GM12801 (cell line): ENCODE results near the gene TMEM117.

ENCODE experiments used
- CTCF ChIP-seq: IDR thresholded peaks from one replicate; pipeline ENCODE4 v1.5.1; 2011; ENCODE audit warnings: control low read depth; ENCODE audit not compliant: insufficient read length; ENCODE audit errors: extremely low read depth

Gene TMEM117

GRCh38 chr12:43805860-43806736 lies 29.8 kb upstream of the TMEM117 start, which contains the start of gene TWF1:
TWF1 (minus strand) TSS chr12:43806317; CDS start chr12:43806245, 72 bp downstream.
- TF ChIP-seq CTCF = no peak

- no peak for TF ChIP-seq CTCF
Observed at GRCh38 chr12:43806737-43807072, 29.2 kb upstream of the TMEM117 start.

- TF ChIP-seq CTCF = no peak
Observed at GRCh38 chr12:43807386-43807785, 28.5 kb upstream of the TMEM117 start.

- TF ChIP-seq CTCF = no peak
Observed at GRCh38 chr12:43812057-43812456, 23.8 kb upstream of the TMEM117 start.

GRCh38 chr12:43812926-43813325 lies 23.0 kb upstream of the TMEM117 start:
- no peak for TF ChIP-seq CTCF

GRCh38 chr12:43815416-43815815 lies 20.5 kb upstream of the TMEM117 start:
- TF ChIP-seq CTCF = no peak

GRCh38 chr12:43816168-43816567 lies 19.7 kb upstream of the TMEM117 start:
- no peak for TF ChIP-seq CTCF
